IMR-90 (cell line): Measurements from ENCODE around the gene TM4SF18. TPM values are rescaled to one million over a fixed set of nuclear protein-coding genes. Genes with fewer than 3 reads are reported as not detected.

Source experiments
- ATAC-seq: fragments of 200-7000 bp; cut with Tn5 transposase; 2 replicates; pipeline ENCODE4 v1.9.1; 2020; ENCODE audit warnings: low read depth, mild to moderate bottlenecking, moderate library complexity
- BruUV-seq: library from RNA; stranded (reverse); fragments of 400-500 nt; replicated peaks from 2 replicates; lab custom pipeline; 2021; lab: Mats Ljungman, UMichigan
- CTCF ChIA-PET: fragments of 300-600 bp; formaldehyde crosslinking; extraction: SDS; loops from one replicate; lab custom pipeline; 2021; ENCODE audit warnings: antibody characterized with exemption; lab: Yijun Ruan, JAX
- POLR2A ChIA-PET: fragments of 300-600 bp; sonication (Branson Sonifier 250); formaldehyde crosslinking; loops from one replicate; lab custom pipeline; 2022; ENCODE audit warnings: antibody characterized with exemption; ENCODE audit not compliant: unreplicated experiment; lab: Charles Lee
- DNase-seq: peaks from one replicate; pipeline ENCODE4 v3.0.0; 2013
- H2AFZ ChIP-seq: replicated peaks from 2 replicates; pipeline ENCODE3; 2013; ENCODE audit warnings: low read length, mild to moderate bottlenecking; ENCODE audit not compliant: poor library complexity
- H2AK5ac ChIP-seq: 2 replicates; pipeline ENCODE4 v1.6.1; 2013; ENCODE audit warnings: low read depth, low read length, inconsistent platforms
- H2AK9ac ChIP-seq: replicated peaks from 2 replicates; pipeline ENCODE3; 2013; ENCODE audit warnings: mild to moderate bottlenecking, low read depth, low read length, moderate library complexity; ENCODE audit not compliant: poor library complexity
- H2BK120ac ChIP-seq: 2 replicates; pipeline ENCODE4 v1.6.1; 2013; ENCODE audit warnings: low read depth, low read length, inconsistent platforms
- H2BK15ac ChIP-seq: 3 replicates; pipeline ENCODE4 v1.6.1; 2013; ENCODE audit warnings: low read depth, low read length, inconsistent platforms
- H2BK20ac ChIP-seq: 2 replicates; pipeline ENCODE4 v1.6.1; 2013; ENCODE audit warnings: low read depth, mild to moderate bottlenecking, inconsistent platforms, low read length, moderate library complexity
- H2BK5ac ChIP-seq: 2 replicates; pipeline ENCODE4 v1.6.1; 2013; ENCODE audit warnings: mild to moderate bottlenecking, low read depth, low read length, inconsistent platforms; ENCODE audit not compliant: poor library complexity, severe bottlenecking
- H3K14ac ChIP-seq: replicated peaks from 2 replicates; pipeline ENCODE4 v1.6.1; 2013; ENCODE audit warnings: low read depth, low read length, inconsistent platforms
- H3K18ac ChIP-seq: 2 replicates; pipeline ENCODE4 v1.6.1; 2013; ENCODE audit warnings: low read depth, low read length, control low read depth
- H3K23ac ChIP-seq: 2 replicates; pipeline ENCODE4 v1.6.1; 2013; ENCODE audit warnings: low read depth, low read length, inconsistent platforms
- H3K27ac ChIP-seq: 2 replicates; pipeline ENCODE4 v1.5.1; 2013; ENCODE audit warnings: mild to moderate bottlenecking, control low read depth, low read length; ENCODE audit not compliant: insufficient read depth
- H3K27me3 ChIP-seq: 2 replicates; pipeline ENCODE4 v1.6.1; 2013; ENCODE audit warnings: low read length; ENCODE audit not compliant: control insufficient read depth, insufficient read depth
- H3K36me3 ChIP-seq: 2 replicates; pipeline ENCODE4 v1.6.1; 2013; ENCODE audit warnings: low read length, mixed read lengths; ENCODE audit not compliant: control insufficient read depth, insufficient read depth
- H3K4ac ChIP-seq: 2 replicates; pipeline ENCODE4 v1.6.1; 2013; ENCODE audit warnings: low read depth, low read length, inconsistent platforms
- H3K4me1 ChIP-seq: 2 replicates; pipeline ENCODE4 v1.6.1; 2013; ENCODE audit warnings: low read length, mixed read lengths; ENCODE audit not compliant: control insufficient read depth, insufficient read depth
- H3K4me2 ChIP-seq: 2 replicates; pipeline ENCODE4 v1.6.1; 2013; ENCODE audit warnings: low read depth, mild to moderate bottlenecking, control low read depth, low read length, moderate library complexity
- H3K4me3 ChIP-seq: 2 replicates; pipeline ENCODE4 v1.5.1; 2013; ENCODE audit warnings: low read depth, mild to moderate bottlenecking, control low read depth, low read length, moderate library complexity; ENCODE audit not compliant: insufficient read depth
- H3K56ac ChIP-seq: 2 replicates; pipeline ENCODE4 v1.6.1; 2013; ENCODE audit warnings: low read length, inconsistent platforms; ENCODE audit not compliant: insufficient read depth; ENCODE audit errors: extremely low read depth
- H3K79me1 ChIP-seq, 2 experiments: 2 replicates each; pipeline ENCODE4 v1.6.1; 2013; ENCODE audit warnings: low read length in 2 of 2, inconsistent platforms in 1 of 2, low read depth in 1 of 2
- H3K9ac ChIP-seq: 2 replicates; pipeline ENCODE4 v1.6.1; 2013; ENCODE audit warnings: low read depth, low read length, control low read depth
- H3K9me1 ChIP-seq: 2 replicates; pipeline ENCODE4 v1.6.1; 2013; ENCODE audit warnings: low read length, inconsistent platforms; ENCODE audit not compliant: insufficient read depth
- H3K9me3 ChIP-seq: 2 replicates; pipeline ENCODE4 v1.6.1; 2013; ENCODE audit warnings: low read length; ENCODE audit not compliant: control insufficient read depth, insufficient read depth
- H4K20me1 ChIP-seq: 2 replicates; pipeline ENCODE4 v1.6.1; 2013; ENCODE audit warnings: low read length, inconsistent platforms; ENCODE audit not compliant: insufficient read depth
- H4K5ac ChIP-seq: 2 replicates; pipeline ENCODE4 v1.6.1; 2013; ENCODE audit warnings: mild to moderate bottlenecking, low read depth, low read length, control low read depth
- H4K8ac ChIP-seq, 2 experiments: 2 replicates each; pipeline ENCODE4 v1.6.1; 2013; ENCODE audit warnings: low read depth in 2 of 2, low read length in 2 of 2, control low read depth in 1 of 2, inconsistent platforms in 1 of 2
- H4K91ac ChIP-seq: 2 replicates; pipeline ENCODE4 v1.6.1; 2013; ENCODE audit warnings: low read depth, low read length, inconsistent platforms; ENCODE audit not compliant: insufficient read depth
- BHLHE40 ChIP-seq: fragments of 150-350 bp; IDR thresholded peaks from 2 replicates; pipeline ENCODE4 v1.6.1; 2016; ENCODE audit warnings: mild to moderate bottlenecking, low read depth, low read length
- CEBPB ChIP-seq: IDR thresholded peaks from 2 replicates; pipeline ENCODE4 v1.6.1; 2012; ENCODE audit warnings: low read depth, low read length, improper control_type of control experiment
- CHD1 ChIP-seq: IDR thresholded peaks from 2 replicates; pipeline ENCODE4 v1.6.1; 2012; ENCODE audit warnings: low read depth, low read length, improper control_type of control experiment
- CTCF ChIP-seq: conservative IDR thresholded peaks from 2 replicates; pipeline ENCODE4 v1.5.1; 2012; ENCODE audit warnings: mild to moderate bottlenecking, low read depth, low read length, improper control_type of control experiment
- ELK1 ChIP-seq: fragments of 150-350 bp; IDR thresholded peaks from 2 replicates; pipeline ENCODE4 v1.6.1; 2016; ENCODE audit warnings: low read depth, mild to moderate bottlenecking, low read length, moderate library complexity, borderline replicate concordance
- FOS ChIP-seq: fragments of 150-350 bp; IDR thresholded peaks from 2 replicates; pipeline ENCODE4 v1.6.1; 2016; ENCODE audit warnings: low read depth, low read length
- MAFK ChIP-seq: IDR thresholded peaks from 2 replicates; pipeline ENCODE4 v1.6.1; 2012; ENCODE audit warnings: low read depth, low read length, improper control_type of control experiment
- MAZ ChIP-seq: IDR thresholded peaks from 2 replicates; pipeline ENCODE4 v1.6.1; 2012; ENCODE audit warnings: low read depth, mild to moderate bottlenecking, low read length, improper control_type of control experiment, moderate library complexity, borderline replicate concordance
- MXI1 ChIP-seq: IDR thresholded peaks from 2 replicates; pipeline ENCODE4 v1.6.1; 2012; ENCODE audit warnings: low read depth, mild to moderate bottlenecking, low read length, moderate library complexity, borderline replicate concordance
- NFE2L2 ChIP-seq: fragments of 150-350 bp; IDR thresholded peaks from 2 replicates; pipeline ENCODE4 v1.6.1; 2016; ENCODE audit warnings: low read depth, mild to moderate bottlenecking, low read length
- POLR2A ChIP-seq: IDR thresholded peaks from 2 replicates; pipeline ENCODE4 v1.6.1; 2012; ENCODE audit warnings: mild to moderate bottlenecking, low read depth, low read length
- RAD21 ChIP-seq: IDR thresholded peaks from 2 replicates; pipeline ENCODE4 v1.6.1; 2012; ENCODE audit warnings: low read length, improper control_type of control experiment
- RCOR1 ChIP-seq: IDR thresholded peaks from 2 replicates; pipeline ENCODE4 v1.6.1; 2012; ENCODE audit warnings: mild to moderate bottlenecking, low read length, improper control_type of control experiment; ENCODE audit not compliant: insufficient replicate concordance
- RFX5 ChIP-seq: IDR thresholded peaks from 2 replicates; pipeline ENCODE4 v1.8.0; 2012; ENCODE audit warnings: low read depth, mild to moderate bottlenecking, low read length, moderate library complexity
- SMC3 ChIP-seq: fragments of 150-350 bp; IDR thresholded peaks from 2 replicates; pipeline ENCODE4 v1.6.1; 2016; ENCODE audit warnings: low read depth, mild to moderate bottlenecking, antibody characterized with exemption, low read length, moderate library complexity
- WGBS, 2 experiments: methylation state at CpG; one replicate each; pipeline versions ENCODE4 v1.1.5 to v1.1.7; 2013; ENCODE audit warnings: missing lambda C conversion rate in 2 of 2; ENCODE audit not compliant: insufficient read length in 1 of 2; ENCODE audit errors: extremely low coverage in 2 of 2; 5-methylcytosine and 5-hydroxymethylcytosine counted together
- dilution Hi-C: fragments of 300-500 bp; cut with HindIII; formaldehyde crosslinking; loops from one replicate; pipeline ENCODE4 v1.14.3; 2018; ENCODE audit warnings: low sequenced_read_pairs; ENCODE audit not compliant: unreplicated experiment
- in situ Hi-C: fragments of 300-500 bp; cut with MboI; formaldehyde crosslinking; loops from 3 replicates; pipeline ENCODE4 v1.14.3; 2019; ENCODE audit warnings: low sequenced_read_pairs, inconsistent platforms, mixed read lengths
- intact Hi-C: fragments of 100-400 bp; cut with micrococcal nuclease; formaldehyde crosslinking; loops from 2 replicates; pipeline ENCODE4 v1.10.0; 2022
- polyA plus RNA-seq, 3 experiments: library from polyadenylated mRNA; depleted of rRNA; stranded (reverse); fragments of >200 nt; gene quantifications; 2 replicates each; pipeline ENCODE4 v1.2.3, GENCODE V29; 2012; ENCODE audit warnings: low replicate concordance in 1 of 3
- total RNA-seq: library from RNA; depleted of rRNA; stranded (reverse); fragments of >200 nt; gene quantifications from 2 replicates; pipeline ENCODE4 v1.2.3, GENCODE V29; 2012

Gene TM4SF18
- total and polyA plus RNA-seq, 2 of the 4 experiments (the other 2 are of a cell fraction): under 0.01 TPM; not detected in 1

GRCh38 chr3:149307435-149307783 lies 26.0 kb downstream of the TM4SF18 start:
- H3K79me1 ChIP-seq: no peaks in the 10 kb centered on the region
- H3K4ac ChIP-seq: 0 out of 2 replicates have a peak overlapping the region, but pooled peaks have one; percentile 17
- WGBS, 2 experiments: 100% methylated on average over 1 of the region's 1 CpG; no CpG with 5 or more reads in 1 of the 2 experiments
- H2BK5ac ChIP-seq: no peak overlapping the region
- H2AK9ac ChIP-seq: no peak overlapping the region
- H3K56ac ChIP-seq: no peak overlapping the region
- H3K9me1 ChIP-seq: peaks cover 2% of the 10 kb centered on the region; the same call in 1 of the 2 replicates
- no peak overlapping the region for H4K5ac ChIP-seq
- H2BK120ac ChIP-seq: no peak overlapping the region
- no peak overlapping the region for H2BK20ac ChIP-seq
- H2AFZ ChIP-seq: no peak overlapping the region
- ATAC-seq (no peak), DNase-seq (no peak)
- H2BK15ac ChIP-seq: no peak overlapping the region
- H4K8ac ChIP-seq: no peak overlapping the region
- TF ChIP-seq CEBPB: no peak
- no peak for TF ChIP-seq NFE2L2
- no peak for TF ChIP-seq MAFK
- no peak for TF ChIP-seq POLR2A
- no peak for TF ChIP-seq FOS
- TF ChIP-seq SMC3: no peak
- TF ChIP-seq RCOR1: no peak
- TF ChIP-seq CTCF: no peak
- no peak for TF ChIP-seq ELK1
- no peak for TF ChIP-seq BHLHE40
- TF ChIP-seq RAD21: no peak
- no peak for TF ChIP-seq MAZ
- no peak for TF ChIP-seq MXI1
- no peak for TF ChIP-seq CHD1
- TF ChIP-seq RFX5: no peak
- H4K20me1 ChIP-seq: no peaks in the 10 kb centered on the region
- no peaks in the 10 kb centered on the region for H3K9me3 ChIP-seq
- H3K27me3 ChIP-seq: no peaks in the 10 kb centered on the region
- H3K14ac ChIP-seq: no peak overlapping the region
- no peak overlapping the region for H3K23ac ChIP-seq
- BruUV-seq: no TSS peak
- no peak overlapping the region for H3K9ac ChIP-seq
- peaks cover 2% of the 10 kb centered on the region; the same call in 1 of the 2 replicates for H3K4me1 ChIP-seq
- H3K36me3 ChIP-seq: no peaks in the 10 kb centered on the region
- no peak overlapping the region for H3K18ac ChIP-seq
- H3K4me2 ChIP-seq: no peak overlapping the region
- no peak overlapping the region for H3K27ac ChIP-seq
- H2AK5ac ChIP-seq: no peak overlapping the region
- ChIA-PET CTCF (no interaction called here), POLR2A (no interaction called here)
- in situ Hi-C loops (no loop called here), dilution Hi-C loops (no loop called here), intact Hi-C loops (no loop called here)
- no peak overlapping the region for H4K91ac ChIP-seq
- no peak overlapping the region for H3K4me3 ChIP-seq
